ENCODE results near the gene REV3L.

REV3L gene

DNA sequence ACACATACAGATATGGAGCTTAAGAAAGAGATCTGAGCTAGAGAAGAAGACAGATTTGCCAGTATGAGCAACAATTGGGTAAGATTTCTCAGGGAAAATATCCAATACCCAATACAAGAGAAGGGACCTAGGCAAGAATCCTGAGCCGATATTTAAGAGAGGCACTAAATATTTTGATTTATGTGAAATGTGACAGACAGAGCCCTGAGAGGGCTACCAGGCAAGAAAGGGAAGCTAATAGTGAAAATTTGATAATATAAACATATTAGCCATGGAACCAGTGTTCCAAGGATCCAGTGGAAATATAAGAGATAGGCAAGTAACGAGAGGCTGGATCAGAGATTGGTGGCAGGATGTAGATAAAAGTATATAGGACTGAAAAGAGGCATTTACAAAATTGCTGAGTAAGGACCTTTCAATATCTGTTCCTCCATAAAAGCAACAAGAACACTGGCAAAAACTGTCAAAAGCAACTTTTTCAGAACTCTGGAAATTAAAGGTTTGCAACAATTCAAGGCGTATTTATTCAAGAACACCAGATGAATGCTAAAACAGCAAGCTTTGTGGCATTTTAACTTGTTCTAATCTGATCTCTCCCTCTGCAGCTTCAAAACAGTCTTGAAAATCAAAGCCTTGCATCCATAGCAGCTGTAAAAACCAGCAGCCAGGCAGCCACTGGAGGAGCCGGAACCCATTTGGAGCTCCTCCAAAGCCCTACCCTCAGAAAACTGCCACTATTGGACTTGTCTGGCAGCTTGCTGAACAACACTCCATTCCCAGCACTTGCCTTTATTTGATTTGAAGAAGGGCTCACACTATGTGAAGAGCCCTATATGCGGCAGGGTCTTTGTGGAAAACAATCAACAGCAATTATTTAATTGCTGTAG is 58.8 kb downstream of the REV3L start:
- H3K79me2 ChIP-seq (ENCODE audit: insufficient read depth, low read depth) = peaks cover 18% of the 10 kb centered on the region; the same call in 1 of the 2 replicates
- H2AFZ ChIP-seq (ENCODE audit: low read depth) = no peak overlapping the region
- H3K9ac ChIP-seq = no peak overlapping the region
- no peak overlapping the region for H3K4me2 ChIP-seq
- no peak overlapping the region for H3K4me3 ChIP-seq (IDR thresholded peaks at IDR 0.05; ENCODE audit: insufficient read depth, low read depth, low read length)
- no peaks in the 10 kb centered on the region for H3K36me3 ChIP-seq (ENCODE audit: insufficient read depth)
- peaks cover 28% of the 10 kb centered on the region for H3K4me1 ChIP-seq (ENCODE audit: low read depth, poor library complexity, severe bottlenecking)
- no peak for TF ChIP-seq CTCF (conservative IDR thresholded peaks at IDR 0.05; ENCODE audit: low read depth, low read length)
- H3K27me3 ChIP-seq (ENCODE audit: insufficient read depth, low read depth) = no peaks in the 10 kb centered on the region
- H3K27ac ChIP-seq = no peak overlapping the region
- no peaks in the 10 kb centered on the region for H4K20me1 ChIP-seq (ENCODE audit: insufficient read depth)

- Histone ChIP-seq H3K36me3 (ENCODE audit: insufficient read depth) (no peaks in the 10 kb centered on the region), H3K27ac (no peak overlapping the region), H3K27me3 (ENCODE audit: insufficient read depth, low read depth) (no peaks in the 10 kb centered on the region), H4K20me1 (ENCODE audit: insufficient read depth) (no peaks in the 10 kb centered on the region), H3K4me2 (no peak overlapping the region), H2AFZ (ENCODE audit: low read depth) (no peak overlapping the region), H3K9ac (no peak overlapping the region), H3K79me2 (ENCODE audit: insufficient read depth, low read depth) (peaks cover 11% of the 10 kb centered on the region; the same call in 1 of the 2 replicates), H3K4me3 (IDR thresholded peaks at IDR 0.05; ENCODE audit: insufficient read depth, low read depth, low read length) (no peak overlapping the region), H3K4me1 (ENCODE audit: low read depth, poor library complexity, severe bottlenecking) (peaks cover 24% of the 10 kb centered on the region)
- no peak for TF ChIP-seq CTCF (conservative IDR thresholded peaks at IDR 0.05; ENCODE audit: low read depth, low read length)
Measured at GRCh38 chr6:111423055-111423633, 59.9 kb downstream of the REV3L start.

- H2AFZ ChIP-seq (ENCODE audit: low read depth) = no peak overlapping the region
- no peak for TF ChIP-seq CTCF (conservative IDR thresholded peaks at IDR 0.05; ENCODE audit: low read depth, low read length)
- no peak overlapping the region for H3K9ac ChIP-seq
- no peaks in the 10 kb centered on the region for H3K36me3 ChIP-seq (ENCODE audit: insufficient read depth)
- H4K20me1 ChIP-seq (ENCODE audit: insufficient read depth) = no peaks in the 10 kb centered on the region
- no peaks in the 10 kb centered on the region for H3K27me3 ChIP-seq (ENCODE audit: insufficient read depth, low read depth)
- H3K4me1 ChIP-seq (ENCODE audit: low read depth, poor library complexity, severe bottlenecking) = peaks cover 2% of the 10 kb centered on the region
- H3K79me2 ChIP-seq (ENCODE audit: insufficient read depth, low read depth) = peaks cover 6% of the 10 kb centered on the region; the same call in 1 of the 2 replicates
- no peak overlapping the region for H3K27ac ChIP-seq
- no peak overlapping the region for H3K4me2 ChIP-seq
- H3K4me3 ChIP-seq (IDR thresholded peaks at IDR 0.05; ENCODE audit: insufficient read depth, low read depth, low read length) = no peak overlapping the region
Measured at GRCh38 chr6:111418971-111419693, 63.9 kb downstream of the REV3L start.

- Histone ChIP-seq H3K9ac (no peak overlapping the region), H3K4me2 (no peak overlapping the region), H2AFZ (ENCODE audit: low read depth) (no peak overlapping the region)
Measured at GRCh38 chr6:111417946-111418345, 65.1 kb downstream of the REV3L start.

More at GRCh38 chr6:111417946-111418345, 65.1 kb downstream of the REV3L start:
- Histone ChIP-seq H3K27ac (no peak overlapping the region), H3K27me3 (ENCODE audit: insufficient read depth, low read depth) (no peaks in the 10 kb centered on the region), H4K20me1 (ENCODE audit: insufficient read depth) (no peaks in the 10 kb centered on the region), H3K36me3 (ENCODE audit: insufficient read depth) (no peaks in the 10 kb centered on the region), H3K4me1 (ENCODE audit: low read depth, poor library complexity, severe bottlenecking) (no peaks in the 10 kb centered on the region), H3K79me2 (ENCODE audit: insufficient read depth, low read depth) (peaks cover 6% of the 10 kb centered on the region; the same call in 1 of the 2 replicates), H3K4me3 (IDR thresholded peaks at IDR 0.05; ENCODE audit: insufficient read depth, low read depth, low read length) (no peak overlapping the region)
- TF ChIP-seq CTCF (conservative IDR thresholded peaks at IDR 0.05; ENCODE audit: low read depth, low read length) = no peak

All from KMS-11 (cell line).